GM18508 (cell line): Measurements from ENCODE around the gene RNASE8.
A peak's percentile ranks its signal among the peaks of the same experiment; 100 is the strongest.

Experiments
- ATAC-seq: cut with Tn5 transposase; IDR thresholded peaks from one replicate; pipeline ENCODE4 v1.9.1; 2021; ENCODE audit warnings: moderate number of reproducible peaks; ENCODE audit not compliant: insufficient read depth, unreplicated experiment

RNASE8 gene

DNA sequence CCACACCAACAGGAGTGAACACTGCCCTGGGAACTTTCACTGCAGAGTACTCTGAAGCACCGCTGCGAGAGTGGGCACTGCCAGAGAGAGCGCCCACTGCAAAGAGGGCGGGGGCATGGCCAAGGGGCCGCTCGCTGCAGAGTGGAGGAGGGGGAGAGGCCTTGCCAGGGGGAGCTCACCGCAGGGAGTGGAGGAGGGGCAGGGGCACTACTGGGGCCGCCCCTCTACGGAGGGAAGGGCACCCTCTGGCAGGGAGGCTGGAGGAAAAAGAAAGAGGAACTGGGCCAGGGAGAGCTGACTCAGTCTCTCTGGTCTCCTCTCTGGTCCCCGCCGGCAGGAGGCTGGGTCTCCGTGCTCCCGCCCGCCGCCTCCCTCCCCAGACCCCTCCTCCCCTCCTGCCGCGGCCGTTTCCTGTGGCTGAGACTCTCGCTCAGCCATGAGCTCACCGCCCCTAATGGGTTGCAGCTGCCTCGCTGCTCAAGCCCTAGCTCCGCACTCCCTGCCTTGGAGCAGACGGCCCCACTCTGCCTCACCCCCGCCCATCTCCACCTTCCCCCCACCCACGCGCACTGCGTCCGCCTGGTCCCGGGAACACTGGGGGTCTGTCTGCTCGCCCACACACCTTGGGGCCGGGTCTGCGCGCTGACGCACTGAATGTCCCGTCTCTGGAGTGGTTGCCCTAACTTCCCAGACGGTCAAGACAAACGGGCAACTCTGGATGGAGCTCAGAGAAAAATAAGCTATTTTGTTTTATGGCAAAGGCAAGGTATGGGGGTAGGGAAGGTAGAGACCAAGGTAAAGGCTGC is 13.8 kb downstream of the RNASE8 start:
- ATAC-seq: peak; percentile 52

DNA sequence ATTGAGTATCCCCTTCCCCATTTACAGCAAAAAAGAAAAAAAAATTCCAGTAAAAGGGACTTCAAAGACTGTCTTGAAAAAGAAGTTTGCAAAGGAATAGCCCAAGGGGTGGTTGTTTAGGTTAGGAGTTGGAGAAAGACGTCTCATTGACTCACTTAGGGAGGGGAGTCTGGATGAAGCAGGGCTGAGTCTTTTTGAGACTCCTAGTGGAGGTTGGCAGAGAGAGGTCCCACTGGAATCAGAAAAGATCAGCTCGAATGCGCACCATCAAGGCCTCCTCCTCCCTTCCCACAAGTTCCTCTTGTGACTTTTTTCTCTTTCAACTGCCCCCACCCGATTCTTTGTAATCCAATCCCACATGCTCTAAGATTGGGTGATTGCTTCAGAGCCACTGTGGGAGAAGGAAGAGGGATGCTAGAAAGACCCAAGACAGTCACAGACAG is 14.4 kb downstream of the RNASE8 start:
- no peak for ATAC-seq

GRCh38 chr14:21072781-21073339 is 15.2 kb downstream of the RNASE8 start:
- ATAC-seq: no peak

- ATAC-seq: no peak
Observed at GRCh38 chr14:21073921-21074320, 16.3 kb downstream of the RNASE8 start.

- no peak for ATAC-seq
Observed at GRCh38 chr14:21074398-21075272, 17.0 kb downstream of the RNASE8 start.

DNA sequence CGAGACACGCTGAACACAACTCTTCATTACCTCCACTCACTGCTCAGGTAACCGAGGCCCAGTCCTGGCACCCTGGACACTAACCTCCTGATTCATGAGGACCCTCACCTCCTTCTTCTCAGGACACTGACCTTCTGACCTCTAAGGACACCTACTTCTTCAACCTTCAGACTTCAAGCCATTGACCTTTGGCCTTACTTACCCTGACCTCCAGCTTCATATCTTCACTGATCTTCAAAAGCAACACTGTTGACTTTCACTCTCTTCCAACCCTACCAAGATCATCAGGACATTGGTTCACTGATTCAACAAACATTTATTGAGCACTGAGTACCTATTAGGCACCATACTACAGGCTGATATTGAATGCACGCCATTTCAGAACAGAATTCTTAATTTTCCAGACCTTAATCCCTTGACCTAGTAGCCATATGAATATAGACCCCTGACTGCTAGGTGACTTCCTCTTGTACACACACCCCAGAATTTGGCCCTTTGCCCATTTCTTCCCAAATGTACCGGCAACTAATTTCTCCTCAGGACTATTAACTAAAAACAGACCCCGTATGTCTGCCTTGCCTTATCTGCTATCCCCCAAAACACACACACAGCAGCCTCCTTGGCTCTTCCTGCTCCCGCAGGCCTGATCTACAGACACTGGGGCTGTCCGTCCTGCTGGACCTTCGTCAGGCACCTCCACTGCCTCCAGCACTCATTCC is 18.3 kb downstream of the RNASE8 start:
- no peak for ATAC-seq

DNA sequence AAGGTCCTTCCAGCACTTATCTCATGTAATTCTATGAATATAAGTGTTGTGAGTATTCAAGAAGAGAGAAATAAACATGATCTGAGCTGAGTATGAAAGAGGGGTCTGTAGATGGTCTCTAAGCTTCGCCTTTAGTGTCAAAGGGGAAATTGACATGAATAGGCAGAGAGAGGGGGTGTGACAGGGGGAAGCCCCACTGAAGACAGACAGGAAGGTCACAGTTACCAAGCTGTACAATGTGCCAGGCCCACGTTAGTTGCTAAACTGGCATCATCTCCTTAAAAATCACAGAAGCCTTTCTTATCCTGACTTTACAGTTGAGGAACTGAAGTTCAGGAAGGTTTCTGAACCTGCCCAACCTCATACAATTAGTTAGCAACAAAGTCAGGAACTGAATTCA is 20.1 kb downstream of the RNASE8 start:
- no peak for ATAC-seq

DNA sequence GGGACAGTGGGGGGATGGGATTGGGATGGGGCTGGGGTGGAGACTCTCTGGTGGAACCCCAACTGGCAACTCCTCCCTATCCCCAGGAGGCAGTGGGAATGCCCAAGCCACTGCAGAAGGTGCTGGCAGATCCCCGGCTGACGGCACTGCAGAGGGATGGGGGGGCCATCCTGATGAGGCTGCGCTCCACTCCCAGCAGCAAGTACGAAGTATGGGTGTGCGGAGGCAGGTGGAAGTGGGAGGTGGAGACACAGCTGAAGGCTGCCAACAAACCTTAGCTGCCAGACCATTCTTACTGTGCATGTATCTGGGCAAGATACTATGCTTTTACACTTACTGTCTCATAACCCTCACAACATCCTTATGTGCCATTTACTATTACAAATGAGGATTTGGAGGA is 20.7 kb downstream of the RNASE8 start:
- ATAC-seq: no peak

DNA sequence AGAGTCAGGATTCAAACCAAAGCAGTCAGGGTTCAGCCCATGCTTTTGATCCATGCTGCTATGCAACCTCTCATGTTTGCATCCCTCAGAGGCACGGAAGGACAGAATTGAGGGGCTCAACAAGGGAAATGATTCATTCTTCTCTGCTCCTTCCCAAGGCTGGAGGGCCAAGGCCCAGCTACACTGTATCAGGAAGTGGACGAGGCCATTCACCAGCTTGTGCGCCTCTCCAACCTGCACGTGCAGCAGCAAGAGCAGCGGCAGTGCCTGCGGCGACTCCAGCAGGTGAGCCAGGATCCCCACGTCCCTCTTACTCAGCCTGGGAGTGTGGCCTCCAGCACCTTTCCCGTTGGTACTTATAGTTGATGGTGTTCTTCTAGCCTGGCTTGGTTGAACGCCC is 21.1 kb downstream of the RNASE8 start:
- no peak for ATAC-seq

- ATAC-seq: no peak
Observed at GRCh38 chr14:21081521-21082142, 24.0 kb downstream of the RNASE8 start.

DNA sequence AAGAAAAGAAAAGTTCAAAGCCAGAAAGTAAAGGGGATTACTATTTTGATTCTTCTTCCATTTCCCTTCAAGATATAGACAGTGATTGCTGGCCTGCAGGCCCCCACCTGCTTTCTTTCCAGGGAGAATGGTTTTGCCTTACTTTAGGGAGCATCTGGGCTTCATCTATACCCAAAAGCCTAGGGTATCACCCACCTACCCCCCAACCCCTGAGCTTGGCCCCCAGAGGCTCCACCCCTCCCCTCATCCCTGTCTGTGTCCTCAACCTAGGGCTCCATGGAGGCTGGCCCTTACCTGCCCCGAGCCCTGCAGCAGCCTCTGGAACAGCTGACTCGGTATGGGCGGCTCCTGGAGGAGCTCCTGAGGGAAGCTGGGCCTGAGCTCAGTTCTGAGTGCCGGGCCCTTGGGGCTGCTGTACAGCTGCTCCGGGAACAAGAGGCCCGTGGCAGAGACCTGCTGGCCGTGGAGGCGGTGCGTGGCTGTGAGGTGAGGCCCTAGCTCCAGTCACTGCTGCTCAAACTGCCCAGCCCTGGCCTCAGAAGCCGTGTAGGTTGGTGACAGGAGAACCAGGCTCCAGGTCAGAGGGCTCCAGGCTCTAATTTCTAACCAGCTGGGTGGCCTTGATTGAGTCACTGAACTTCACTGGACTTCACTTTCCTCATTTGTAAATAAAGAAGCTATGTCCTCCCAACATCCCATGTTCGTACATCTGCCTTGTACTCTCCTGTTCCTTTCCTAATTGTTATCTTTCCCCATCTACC is 26.1 kb downstream of the RNASE8 start:
- ATAC-seq: no peak

DNA sequence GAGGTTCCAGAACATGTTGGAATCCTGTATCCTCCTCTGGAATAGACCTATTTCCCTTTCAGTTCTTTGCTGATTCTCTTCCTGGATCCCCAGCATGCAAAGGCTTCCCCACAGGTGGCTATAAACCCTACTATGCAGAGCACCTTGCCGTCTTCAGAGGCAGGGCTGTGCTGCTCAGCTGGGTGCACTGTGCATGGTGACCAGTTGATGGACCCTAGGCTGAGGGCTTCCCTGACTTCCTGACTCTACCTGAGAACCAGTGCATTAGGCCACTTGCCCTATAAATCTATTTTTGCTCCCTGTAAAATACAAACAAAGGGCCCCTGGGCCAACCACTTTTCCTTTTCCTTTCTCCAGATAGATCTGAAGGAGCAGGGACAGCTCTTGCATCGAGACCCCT is 26.8 kb downstream of the RNASE8 start:
- no peak for ATAC-seq

DNA sequence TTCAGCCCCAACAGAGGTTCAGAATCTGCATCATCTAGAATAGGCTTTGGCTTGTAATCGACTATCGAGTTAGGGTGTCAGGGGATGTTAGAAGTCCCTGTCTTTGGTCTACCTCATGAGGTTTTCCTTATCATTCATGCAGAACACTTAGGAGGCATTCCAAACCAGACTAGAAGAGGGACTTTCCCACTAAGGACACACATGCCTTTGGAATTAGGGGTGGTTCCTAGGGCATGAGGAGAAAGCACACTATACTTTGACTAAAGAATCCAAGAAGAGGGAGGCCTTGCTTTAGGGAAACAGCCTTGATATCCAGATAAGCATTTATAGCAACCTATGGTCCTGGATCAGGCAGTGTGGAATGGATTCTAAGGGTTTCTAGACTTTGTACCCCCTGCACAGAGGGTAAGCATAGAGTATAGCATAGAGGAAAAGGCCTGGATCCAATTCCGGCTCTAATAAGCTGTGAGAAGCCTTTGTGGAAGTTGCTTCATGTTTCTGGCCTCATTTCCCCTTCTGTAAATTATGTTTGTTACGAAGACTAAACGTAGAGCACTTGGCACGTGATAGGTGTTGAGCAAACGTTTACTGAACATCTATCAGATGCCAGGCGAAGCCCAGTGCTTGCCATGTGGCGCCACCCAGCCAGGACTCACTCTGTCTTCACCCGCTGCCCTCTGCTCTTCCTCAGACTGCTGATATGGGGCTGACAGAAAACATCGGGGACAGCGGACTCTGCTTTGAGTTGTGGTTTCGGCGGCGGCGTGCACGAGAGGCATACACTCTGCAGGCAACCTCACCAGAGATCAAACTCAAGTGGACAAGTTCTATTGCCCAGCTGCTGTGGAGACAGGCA is 27.6 kb downstream of the RNASE8 start:
- no peak for ATAC-seq

DNA sequence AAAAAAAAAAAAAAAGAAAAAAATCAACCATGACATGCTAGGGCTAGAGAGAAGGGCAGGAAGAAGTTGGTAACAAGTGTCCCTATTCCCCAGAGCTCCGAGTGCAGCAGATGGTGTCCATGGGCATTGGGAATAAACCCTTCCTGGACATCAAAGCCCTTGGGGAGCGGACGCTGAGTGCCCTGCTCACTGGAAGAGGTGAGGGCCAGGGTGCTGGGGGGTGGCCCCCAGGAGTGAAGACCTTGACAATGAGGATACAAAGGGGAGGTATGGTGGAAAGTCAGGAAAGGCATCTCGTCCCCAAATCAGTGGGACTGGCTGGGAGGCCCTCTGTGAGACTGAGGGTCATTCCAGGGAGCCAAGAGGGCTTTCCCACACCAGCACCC is 29.3 kb downstream of the RNASE8 start:
- no peak for ATAC-seq

DNA sequence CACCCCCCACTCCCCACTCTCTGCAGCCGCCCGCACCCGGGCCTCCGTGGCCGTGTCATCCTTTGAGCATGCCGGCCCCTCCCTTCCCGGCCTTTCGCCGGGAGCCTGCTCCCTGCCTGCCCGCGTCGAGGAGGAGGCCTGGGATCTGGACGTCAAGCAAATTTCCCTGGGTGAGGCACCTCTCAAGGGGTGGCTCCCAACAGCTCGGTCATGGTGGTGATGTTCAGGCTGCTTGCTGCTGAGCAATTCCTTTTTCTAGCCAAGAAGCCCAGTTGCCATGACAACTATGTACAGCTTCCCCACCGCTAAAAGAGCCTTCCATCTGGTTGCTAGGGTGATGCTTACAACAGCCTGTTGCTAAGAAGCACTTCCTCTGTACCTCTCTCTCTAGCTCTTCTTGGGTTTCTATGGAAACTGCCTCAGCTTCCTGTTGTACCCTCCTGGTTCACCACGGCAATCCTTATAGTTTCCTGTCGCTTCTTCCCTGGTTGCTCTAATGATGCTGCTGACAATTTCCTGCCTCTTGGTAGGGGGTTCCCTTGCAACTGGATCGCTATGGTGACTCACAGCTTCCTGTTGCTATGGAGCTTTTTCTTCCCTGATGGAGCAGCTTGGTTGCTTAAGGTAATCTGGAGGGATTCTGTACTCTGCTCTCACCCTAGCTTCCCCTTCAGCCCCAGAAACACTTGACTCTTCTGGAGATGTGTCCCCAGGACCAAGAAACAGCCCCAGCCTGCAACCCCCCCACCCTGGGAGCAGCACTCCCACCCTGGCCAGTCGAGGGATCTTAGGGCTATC is 29.9 kb downstream of the RNASE8 start:
- no peak for ATAC-seq

GRCh38 chr14:21088687-21089086 is 31.1 kb downstream of the RNASE8 start:
- ATAC-seq: no peak

GRCh38 chr14:21089271-21089670 is 31.6 kb downstream of the RNASE8 start:
- ATAC-seq: no peak

DNA sequence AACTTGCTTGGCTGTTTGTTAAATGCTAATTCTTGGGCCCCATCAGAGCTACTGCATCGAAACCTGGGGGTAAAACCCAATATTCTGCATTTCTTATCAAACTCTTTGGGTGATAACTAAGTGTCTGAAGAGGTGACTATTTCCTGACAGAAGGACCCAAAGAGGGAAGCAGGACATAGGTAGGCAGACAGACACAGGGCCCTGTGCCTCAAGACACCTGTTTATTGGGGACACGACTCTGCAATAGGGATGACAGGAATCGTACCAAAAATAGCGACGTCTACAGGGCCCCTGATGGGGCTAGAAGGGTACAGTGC is 32.2 kb downstream of the RNASE8 start:
- ATAC-seq: no peak
